HepG2 (cell line): ENCODE measurements around the gene PAPSS2.

Experiments used
- CTCF ChIP-seq: sonication (generic); formaldehyde crosslinking; IDR thresholded peaks from 2 replicates; pipeline ENCODE4 v1.5.0; 2020; ENCODE audit warnings: mild to moderate bottlenecking, missing genetic modification reagents, moderate library complexity
- GTF2F1 ChIP-seq: fragments of 150-350 bp; IDR thresholded peaks from 2 replicates; pipeline ENCODE4 v1.6.1; 2014; ENCODE audit warnings: low read length
- SMAD1 ChIP-seq: sonication (generic); formaldehyde crosslinking; IDR thresholded peaks from 2 replicates; pipeline ENCODE4 v1.4.0; 2020; ENCODE audit warnings: missing genetic modification reagents, low read depth, mild to moderate bottlenecking, borderline replicate concordance
- YY1 ChIP-seq: IDR thresholded peaks from 2 replicates; pipeline ENCODE4 v1.6.1; 2011; ENCODE audit warnings: low read length, low read depth, moderate library complexity, mild to moderate bottlenecking; ENCODE audit not compliant: insufficient read depth, insufficient replicate concordance
- ZC3H4 ChIP-seq: sonication (generic); formaldehyde crosslinking; IDR thresholded peaks from 2 replicates; pipeline ENCODE4 v1.4.0; 2020; ENCODE audit warnings: missing genetic modification reagents, borderline replicate concordance
- ZNF431 ChIP-seq: sonication (generic); formaldehyde crosslinking; IDR thresholded peaks from 2 replicates; pipeline ENCODE4 v1.9.0; 2022; ENCODE audit warnings: missing genetic modification reagents, low read depth, mild to moderate bottlenecking, borderline replicate concordance
- ZSCAN30 ChIP-seq: sonication (generic); formaldehyde crosslinking; IDR thresholded peaks from 2 replicates; pipeline ENCODE4 v1.5.0; 2020; ENCODE audit warnings: mild to moderate bottlenecking, missing genetic modification reagents
- TF ChIP-seq, protein P1 (sequence below): sonication (generic); formaldehyde crosslinking; IDR thresholded peaks from 2 replicates; pipeline ENCODE4 v1.4.0; 2020; ENCODE audit warnings: low read depth, missing genetic modification reagents

DNA sequence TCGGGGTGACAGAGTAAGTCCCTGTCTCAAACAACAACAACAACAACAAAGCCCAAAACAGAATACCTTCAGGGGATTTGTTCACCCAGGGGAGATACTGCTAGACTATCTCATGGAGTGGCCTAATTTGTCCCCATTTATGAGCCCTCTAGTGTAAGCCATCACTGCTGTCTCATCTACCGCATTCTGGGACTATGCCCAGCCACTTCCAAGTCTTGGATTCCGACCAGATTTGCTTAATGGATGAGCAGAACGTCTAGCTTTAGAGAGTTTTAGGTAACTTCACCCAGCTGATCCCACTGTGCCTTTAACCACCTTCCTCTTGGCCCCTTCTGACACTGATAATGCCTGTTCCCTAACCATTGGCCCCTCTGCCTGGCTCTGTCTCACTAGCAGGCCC lies 47.1 kb downstream of the PAPSS2 start:
- TF ChIP-seq GTF2F1 (no peak), YY1 (no peak), CTCF (no peak), SMAD1 (CRISPR knock-in tag) (no peak), ZNF431 (CRISPR knock-in tag) (no peak), ZSCAN30 (CRISPR knock-in tag) (no peak), ZC3H4 (no peak)
- TF ChIP-seq, protein P1, sequence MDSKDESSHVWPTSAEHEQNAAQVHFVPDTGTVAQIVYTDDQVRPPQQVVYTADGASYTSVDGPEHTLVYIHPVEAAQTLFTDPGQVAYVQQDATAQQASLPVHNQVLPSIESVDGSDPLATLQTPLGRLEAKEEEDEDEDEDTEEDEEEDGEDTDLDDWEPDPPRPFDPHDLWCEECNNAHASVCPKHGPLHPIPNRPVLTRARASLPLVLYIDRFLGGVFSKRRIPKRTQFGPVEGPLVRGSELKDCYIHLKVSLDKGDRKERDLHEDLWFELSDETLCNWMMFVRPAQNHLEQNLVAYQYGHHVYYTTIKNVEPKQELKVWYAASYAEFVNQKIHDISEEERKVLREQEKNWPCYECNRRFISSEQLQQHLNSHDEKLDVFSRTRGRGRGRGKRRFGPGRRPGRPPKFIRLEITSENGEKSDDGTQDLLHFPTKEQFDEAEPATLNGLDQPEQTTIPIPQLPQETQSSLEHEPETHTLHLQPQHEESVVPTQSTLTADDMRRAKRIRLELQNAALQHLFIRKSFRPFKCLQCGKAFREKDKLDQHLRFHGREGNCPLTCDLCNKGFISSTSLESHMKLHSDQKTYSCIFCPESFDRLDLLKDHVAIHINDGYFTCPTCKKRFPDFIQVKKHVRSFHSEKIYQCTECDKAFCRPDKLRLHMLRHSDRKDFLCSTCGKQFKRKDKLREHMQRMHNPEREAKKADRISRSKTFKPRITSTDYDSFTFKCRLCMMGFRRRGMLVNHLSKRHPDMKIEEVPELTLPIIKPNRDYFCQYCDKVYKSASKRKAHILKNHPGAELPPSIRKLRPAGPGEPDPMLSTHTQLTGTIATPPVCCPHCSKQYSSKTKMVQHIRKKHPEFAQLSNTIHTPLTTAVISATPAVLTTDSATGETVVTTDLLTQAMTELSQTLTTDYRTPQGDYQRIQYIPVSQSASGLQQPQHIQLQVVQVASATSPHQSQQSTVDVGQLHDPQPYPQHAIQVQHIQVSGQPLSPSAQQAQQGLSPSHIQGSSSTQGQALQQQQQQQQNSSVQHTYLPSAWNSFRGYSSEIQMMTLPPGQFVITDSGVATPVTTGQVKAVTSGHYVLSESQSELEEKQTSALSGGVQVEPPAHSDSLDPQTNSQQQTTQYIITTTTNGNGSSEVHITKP (CRISPR knock-in tag), result no peak
